GM21528 (cell line): Measurements from ENCODE around the gene ATP2B2.
"Not testable (repeated sequence)": the region's sequence is repeated elsewhere in the genome, so short reads cannot be mapped to it uniquely, and the experiment has no call there.

Experiments
- ATAC-seq: cut with Tn5 transposase; IDR thresholded peaks from one replicate; pipeline ENCODE4 v1.9.1; 2021; ENCODE audit warnings: mild to moderate bottlenecking, moderate library complexity; ENCODE audit not compliant: unreplicated experiment, low FRiP score

ATP2B2 gene

DNA sequence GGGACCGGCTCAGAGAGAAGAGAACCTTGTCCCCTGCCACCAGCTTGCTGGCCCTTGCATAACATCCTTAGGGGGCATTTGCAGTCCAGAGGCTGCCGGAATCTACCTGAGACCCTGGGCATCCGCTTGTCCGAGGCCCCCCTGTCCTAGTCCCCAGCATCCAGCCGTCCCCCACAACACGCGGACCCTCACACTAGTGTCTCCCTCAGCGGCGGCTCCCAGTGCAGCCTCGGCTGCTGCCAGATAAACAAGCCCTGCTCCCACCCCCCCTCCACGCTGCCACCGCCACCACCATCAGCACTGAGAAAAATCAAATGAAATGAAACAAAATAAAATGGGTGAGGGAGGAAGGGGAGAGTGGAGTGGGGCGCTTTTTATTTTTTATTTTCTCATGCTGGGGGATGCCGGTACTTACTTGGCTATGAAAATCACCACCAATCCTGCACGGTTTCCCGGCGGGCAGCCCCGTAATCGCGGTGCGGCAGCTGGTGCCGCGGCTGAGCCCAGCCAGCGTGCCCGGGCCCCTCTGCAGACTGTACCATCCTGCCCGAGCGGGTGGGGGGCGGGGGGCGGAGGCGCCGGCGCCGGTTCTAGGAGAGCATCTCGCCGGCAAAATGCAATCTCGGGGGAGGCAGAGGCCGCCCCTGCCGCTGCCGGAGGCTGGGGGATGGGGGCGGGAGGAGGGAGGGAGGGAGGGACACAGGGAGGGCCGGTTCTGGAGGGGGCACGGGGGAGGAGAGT is at the start of gene ATP2B2:
Gene ATP2B2 (minus strand): TSS at position 537 of the 741 bp plus-strand sequence. CDS start 56,043 bp downstream, outside the sequence.
- ATAC-seq, result no peak

DNA sequence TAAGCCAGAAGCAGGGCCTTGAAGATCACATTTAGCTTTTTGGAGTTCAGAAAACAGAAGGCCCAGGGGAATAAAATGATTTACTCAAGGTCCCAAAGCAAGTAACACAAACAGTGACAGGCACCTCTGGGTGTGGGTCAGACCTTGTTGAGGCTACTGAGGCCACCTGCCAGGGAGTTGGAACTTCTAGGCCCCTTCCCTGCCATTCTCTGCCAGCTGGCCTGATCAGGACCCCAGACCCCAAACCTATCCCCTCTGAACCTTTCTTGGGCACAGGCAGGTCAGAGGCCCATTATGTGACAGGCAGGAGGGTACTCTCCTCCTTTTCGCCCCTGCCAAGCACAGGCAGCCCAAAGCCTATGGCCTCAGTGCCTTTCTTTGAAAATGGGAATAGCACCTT is 49.4 kb upstream of the ATP2B2 start:
- no peak for ATAC-seq

DNA sequence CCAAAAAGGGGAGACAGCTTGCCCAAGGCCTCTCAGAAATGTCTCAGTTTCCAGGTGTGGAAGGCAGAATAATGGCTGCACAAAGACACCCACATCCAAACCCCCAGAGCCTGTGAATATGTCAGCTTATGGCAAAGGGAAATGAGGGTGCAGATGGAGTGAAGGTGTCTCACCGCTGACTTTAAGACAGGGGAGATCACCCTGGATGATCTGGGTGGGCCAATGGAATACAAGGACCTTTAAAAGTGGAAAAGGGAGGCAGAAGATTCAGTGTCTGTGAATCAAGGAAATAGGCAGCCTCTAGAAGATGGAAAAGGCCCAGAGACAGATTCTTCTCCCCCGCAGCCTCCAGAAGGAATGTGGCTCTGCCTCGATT is 48.8 kb upstream of the ATP2B2 start:
- no peak for ATAC-seq

DNA sequence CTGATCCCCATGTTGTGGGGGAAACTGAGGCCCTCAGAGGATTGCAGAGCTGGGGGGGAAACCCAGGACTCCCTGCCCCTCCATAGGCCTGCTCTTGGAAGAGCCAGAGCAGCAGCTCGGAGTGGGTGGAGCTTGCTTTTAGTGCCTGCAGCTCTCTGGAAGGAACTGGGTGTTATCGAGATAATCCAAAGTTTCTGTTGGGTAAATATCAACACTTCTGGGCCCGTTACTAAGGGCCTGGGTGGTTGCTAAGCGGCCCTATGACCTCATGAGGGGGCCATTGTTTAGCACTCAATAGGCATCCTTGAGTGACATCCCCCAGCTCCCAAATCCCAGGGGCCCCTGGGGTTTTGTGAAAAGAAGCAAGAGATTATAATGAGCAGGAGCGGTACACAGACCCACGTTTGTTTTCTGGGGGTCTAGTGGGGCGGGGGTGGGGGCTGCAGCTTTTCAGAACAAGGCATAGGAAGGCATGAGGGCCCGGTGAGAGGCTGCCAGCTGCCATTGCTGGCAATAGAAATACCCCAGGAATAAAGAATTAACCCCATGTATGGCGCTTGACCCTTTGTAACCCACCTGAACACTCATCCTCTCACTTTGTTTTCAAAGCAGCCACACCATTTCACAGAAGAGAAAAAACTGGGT is 48.3 kb upstream of the ATP2B2 start:
- no peak for ATAC-seq

- no peak for ATAC-seq
Measured at GRCh38 chr3:10552631-10552943, 47.2 kb upstream of the ATP2B2 start.

DNA sequence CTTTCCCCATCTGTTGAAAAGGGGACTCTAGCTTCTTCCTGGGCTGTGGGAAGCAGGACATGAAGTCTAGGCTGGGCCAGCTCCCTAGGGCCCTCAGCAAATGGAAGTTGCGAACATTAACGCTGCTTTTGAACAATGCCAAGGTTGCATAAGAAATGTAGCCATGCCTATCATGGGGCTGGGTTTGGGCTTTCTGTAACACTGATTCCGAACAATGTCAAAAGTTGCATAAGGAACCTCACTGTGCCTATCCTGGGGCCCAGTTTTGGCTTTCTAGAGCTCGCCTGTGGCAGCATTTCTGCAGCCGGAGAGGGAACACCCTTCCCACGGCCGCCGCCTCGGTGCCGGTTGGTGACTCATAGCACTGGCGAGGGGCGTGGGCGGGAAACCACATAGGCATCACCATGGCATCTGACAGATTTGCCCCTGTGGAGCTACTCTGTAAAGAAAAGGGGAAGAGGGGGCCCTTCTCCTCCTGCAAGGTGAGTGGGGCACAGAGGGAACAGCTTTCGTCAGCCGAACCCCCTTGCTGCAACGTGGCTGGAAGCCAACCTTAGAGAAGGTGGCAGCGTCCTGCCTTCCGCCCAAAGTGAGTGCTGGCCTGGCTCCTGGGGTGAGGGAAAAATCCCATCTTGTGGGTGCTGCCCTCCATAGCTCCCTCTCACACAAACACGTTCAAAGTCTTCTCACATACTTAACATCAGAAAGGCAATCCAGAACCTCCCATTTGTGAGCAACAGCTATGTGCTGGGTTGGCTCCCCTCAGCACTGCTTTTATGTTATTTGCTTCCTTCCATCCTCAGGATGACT is 46.6 kb upstream of the ATP2B2 start:
- no peak for ATAC-seq

DNA sequence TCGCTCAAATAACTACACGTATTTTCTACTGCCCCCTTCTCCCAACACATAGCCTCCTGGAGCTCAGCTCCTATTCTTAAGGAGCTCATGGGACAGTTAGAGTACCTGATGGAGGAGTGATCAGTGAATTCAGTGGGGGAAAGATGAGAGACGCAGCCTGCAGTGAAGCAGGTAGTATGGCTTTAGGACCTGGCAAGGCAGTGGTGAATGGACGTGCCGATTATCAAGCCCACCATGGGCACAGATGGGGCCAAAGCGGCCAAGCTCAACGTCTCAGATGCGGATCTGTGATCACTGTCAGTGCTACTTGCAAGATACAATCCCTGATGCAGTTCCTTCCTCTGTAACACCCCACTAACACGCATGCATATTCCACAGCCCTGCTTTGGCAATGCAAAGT is 45.8 kb upstream of the ATP2B2 start:
- ATAC-seq, result no peak

- no peak for ATAC-seq
Measured at GRCh38 chr3:10550705-10551104, 45.3 kb upstream of the ATP2B2 start.

DNA sequence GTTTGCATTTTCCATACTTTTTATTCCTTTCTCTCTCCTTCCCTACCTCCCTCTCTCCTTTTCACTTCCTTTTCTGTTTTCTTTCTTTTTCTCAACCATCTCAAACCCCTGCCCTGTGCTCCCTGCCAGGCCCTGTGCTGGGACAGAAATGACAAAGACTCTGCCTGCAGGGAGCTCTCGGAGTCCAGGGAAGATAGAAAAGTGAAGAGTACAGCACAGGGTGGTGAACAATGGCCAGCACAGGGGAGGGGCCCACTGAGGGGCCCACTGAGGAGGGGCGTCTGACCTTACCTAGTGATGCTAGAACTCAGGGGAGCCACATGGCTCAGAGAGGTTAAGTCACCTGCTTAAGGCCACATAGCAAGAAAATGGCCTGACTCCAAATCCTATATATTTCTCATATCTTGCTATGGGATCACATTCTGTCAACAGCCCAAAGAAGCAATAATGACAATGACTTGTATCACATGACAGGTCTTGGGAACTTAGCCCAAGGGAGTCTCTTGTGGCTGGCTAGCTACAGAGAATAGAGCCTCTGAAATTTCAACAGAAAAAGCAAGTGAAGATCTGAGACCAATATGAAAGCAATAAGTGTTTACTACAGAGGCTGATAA is 44.3 kb upstream of the ATP2B2 start:
- ATAC-seq, result no peak

DNA sequence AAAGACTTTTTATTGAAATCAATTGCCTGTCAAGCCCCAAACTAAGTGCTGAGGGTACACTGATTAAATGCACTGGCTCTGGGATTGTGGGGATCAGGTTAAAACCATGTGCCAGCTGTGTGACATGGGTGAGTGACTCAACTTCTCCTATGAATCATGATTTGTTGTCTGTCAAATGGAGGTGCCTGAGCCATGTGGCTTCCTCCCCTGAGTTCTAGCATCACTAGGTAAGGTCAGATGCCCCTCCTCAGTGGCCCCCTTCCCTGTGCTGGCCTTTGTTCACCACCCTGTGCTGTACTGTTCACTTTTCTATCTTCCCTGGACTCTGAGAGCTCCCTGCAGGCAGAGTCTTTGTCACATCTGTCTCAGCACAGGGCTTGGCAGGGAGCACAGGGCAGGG is 43.6 kb upstream of the ATP2B2 start:
- no peak for ATAC-seq

DNA sequence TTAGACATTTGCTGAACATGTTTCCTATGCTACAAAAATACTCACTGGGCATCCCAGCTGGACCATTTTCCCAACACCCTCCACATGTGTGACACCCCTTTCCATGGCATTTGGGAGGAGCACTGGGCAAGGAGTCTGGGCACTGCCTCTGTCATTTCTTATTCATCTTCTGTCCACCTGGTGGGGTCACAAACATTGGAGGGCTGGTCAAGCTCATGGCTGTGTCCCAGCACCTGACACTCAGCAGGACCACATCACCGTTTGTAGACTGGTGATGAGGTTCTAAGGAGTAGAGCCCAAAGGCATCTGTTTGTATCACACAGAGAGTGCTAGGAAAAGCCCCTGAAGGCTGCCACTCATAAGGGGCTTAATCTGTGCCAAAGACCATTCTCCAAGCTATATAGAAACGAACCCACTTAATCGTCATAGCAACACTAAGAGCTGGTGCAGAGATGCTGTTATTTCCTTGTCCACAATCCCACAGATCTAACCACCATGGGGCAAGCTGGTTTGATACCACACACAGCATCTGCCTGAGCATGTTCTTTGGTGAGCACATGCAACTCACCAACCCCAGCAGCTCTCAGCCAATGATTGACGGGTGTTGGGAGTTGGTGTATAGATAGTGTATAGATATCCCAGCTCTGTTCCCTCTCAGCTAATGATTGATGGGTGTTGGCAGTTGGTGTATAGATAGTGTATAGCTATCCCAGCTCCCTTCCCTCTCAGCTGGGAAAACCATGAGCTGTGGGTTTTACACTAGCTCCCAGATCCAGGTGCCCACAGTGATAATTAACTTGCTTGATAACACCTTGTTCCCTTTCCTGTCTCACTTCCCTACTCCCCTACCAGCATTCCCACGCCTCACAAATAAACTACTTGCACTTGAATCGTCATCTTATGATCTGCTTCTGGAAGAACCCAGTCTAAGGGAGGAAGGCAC is 42.7 kb upstream of the ATP2B2 start:
- no peak for ATAC-seq

- ATAC-seq, result no peak
Measured at GRCh38 chr3:10547413-10547812, 42.0 kb upstream of the ATP2B2 start.

DNA sequence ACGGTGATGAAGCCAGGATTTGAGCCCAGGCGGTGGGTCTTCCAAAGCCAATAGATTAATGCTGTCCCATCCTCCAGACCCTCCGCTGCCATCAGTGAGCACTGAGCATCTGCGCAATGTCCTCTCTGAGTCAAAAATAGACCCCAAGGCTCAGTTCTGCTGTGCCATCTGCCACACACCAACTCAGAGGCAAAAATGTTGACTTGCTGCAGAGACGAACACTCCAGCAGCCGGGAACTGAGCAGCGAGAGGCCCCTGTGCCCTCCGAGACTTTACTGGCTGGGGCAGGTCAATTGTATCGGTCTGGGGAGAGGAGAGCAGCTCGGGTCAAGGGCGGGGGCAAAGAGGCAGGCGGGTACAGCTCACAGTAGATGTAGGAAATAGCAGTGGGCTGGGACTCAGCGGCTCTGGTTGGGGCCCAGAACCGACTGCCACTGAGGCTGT is 41.5 kb upstream of the ATP2B2 start:
- no peak for ATAC-seq

DNA sequence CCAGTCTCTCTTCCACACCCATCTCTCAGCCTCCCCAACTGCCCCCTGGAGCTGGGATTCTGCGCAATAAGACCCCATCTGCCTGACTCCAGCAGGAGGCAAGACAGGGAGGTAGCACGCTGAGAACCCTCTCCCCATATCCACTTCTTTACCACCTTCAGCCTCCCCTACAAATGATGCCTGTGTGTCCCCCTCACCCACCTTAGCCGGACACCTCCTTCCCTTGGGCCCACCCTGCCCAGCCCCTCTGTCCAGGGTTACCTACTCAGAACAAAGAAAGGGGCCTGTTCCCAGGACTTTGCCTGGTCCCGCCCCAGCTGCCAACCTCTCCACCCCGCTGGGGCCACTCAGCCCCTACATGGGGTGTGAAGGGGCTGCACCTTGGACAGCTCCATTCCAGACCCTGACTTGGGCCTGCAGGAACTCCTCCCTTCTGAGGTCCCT is 40.8 kb upstream of the ATP2B2 start:
- no peak for ATAC-seq

- no peak for ATAC-seq
Measured at GRCh38 chr3:10542518-10542917, 37.1 kb upstream of the ATP2B2 start.

- ATAC-seq, result not testable (repeated sequence)
Measured at GRCh38 chr3:10540347-10540746, 35.0 kb upstream of the ATP2B2 start.

DNA sequence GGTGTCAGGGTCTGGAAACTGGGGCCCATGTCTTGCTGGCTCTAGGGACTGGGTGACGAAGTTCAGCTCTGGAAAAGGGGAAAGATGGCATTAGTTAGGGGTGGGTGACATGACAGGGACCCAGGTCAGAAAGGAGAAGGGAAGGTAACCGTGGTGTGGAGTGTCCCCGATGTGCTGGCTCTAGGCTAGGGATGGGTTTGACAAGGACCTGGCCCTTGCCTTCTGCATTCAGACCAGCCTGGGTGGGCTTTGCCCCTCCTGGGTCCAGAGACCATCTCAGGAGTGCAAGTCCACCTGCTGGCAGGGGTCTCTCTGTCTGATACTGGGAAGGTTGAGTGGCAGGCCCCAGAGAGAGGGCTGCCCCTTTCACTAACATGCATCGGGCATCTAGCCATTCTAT is 28.7 kb upstream of the ATP2B2 start:
- no peak for ATAC-seq

GRCh38 chr3:10533737-10534023 is 28.3 kb upstream of the ATP2B2 start:
- ATAC-seq, result no peak

GRCh38 chr3:10532939-10533736 is 27.8 kb upstream of the ATP2B2 start:
- no peak for ATAC-seq
